WTC11 (cell line): ENCODE results near the gene CNPY4. TPM values are rescaled to one million over a fixed set of nuclear protein-coding genes. Genes with fewer than 3 reads are reported as not detected.

Experiments used
- ATAC-seq: fragments of 200-7000 bp; cut with Tn5 transposase; 2 replicates; pipeline ENCODE4 v1.10.0; 2021; ENCODE audit warnings: mild to moderate bottlenecking, moderate library complexity
- CTCF ChIA-PET: fragments of 300-600 bp; sonication (Branson Sonifier 250); formaldehyde crosslinking; loops from one replicate; lab custom pipeline; 2021; ENCODE audit warnings: antibody characterized with exemption; lab: Charles Lee
- POLR2A ChIA-PET: fragments of 350-600 bp; sonication (Branson Sonifier 250); formaldehyde crosslinking; loops from one replicate; lab custom pipeline; 2021; ENCODE audit warnings: antibody characterized with exemption; lab: Charles Lee
- DNase-seq: peaks from one replicate; pipeline ENCODE4 v3.0.0; 2021; ENCODE audit warnings: low spot score
- H3K27ac Mint-ChIP-seq: 2 replicates; pipeline ENCODE4 v1.8.0; 2021; ENCODE audit warnings: mixed read lengths
- H3K27me3 Mint-ChIP-seq: 2 replicates; pipeline ENCODE4 v1.8.0; 2021; ENCODE audit warnings: low read depth, mild to moderate bottlenecking, moderate library complexity, mixed read lengths
- H3K36me3 Mint-ChIP-seq: 2 replicates; pipeline ENCODE4 v1.8.0; 2021; ENCODE audit warnings: mixed read lengths
- H3K4me1 Mint-ChIP-seq: 2 replicates; pipeline ENCODE4 v1.8.0; 2022; ENCODE audit warnings: mixed read lengths
- H3K4me3 Mint-ChIP-seq: 2 replicates; pipeline ENCODE4 v1.8.0; 2021; ENCODE audit warnings: mild to moderate bottlenecking, moderate library complexity, mixed read lengths
- H3K9me3 Mint-ChIP-seq: 2 replicates; pipeline ENCODE4 v1.8.0; 2021; ENCODE audit warnings: mixed read lengths
- AR ChIP-seq: fragments of 250-450 bp; sonication (Bioruptor Pico); IDR thresholded peaks from 2 replicates; pipeline ENCODE4 v1.9.0; 2021; ENCODE audit warnings: mild to moderate bottlenecking
- ATF2 ChIP-seq: sonication (generic); formaldehyde crosslinking; IDR thresholded peaks from 2 replicates; pipeline ENCODE4 v1.8.1; 2022; ENCODE audit warnings: low read depth, missing genetic modification reagents, borderline replicate concordance
- IRF1 ChIP-seq: sonication (generic); formaldehyde crosslinking; IDR thresholded peaks from 2 replicates; pipeline ENCODE4 v1.8.0; 2023; ENCODE audit warnings: missing genetic modification reagents
- KAT7 ChIP-seq: sonication (generic); formaldehyde crosslinking; IDR thresholded peaks from 2 replicates; pipeline ENCODE4 v1.8.1; 2023; ENCODE audit warnings: missing genetic modification reagents, mild to moderate bottlenecking, borderline replicate concordance
- NFATC4 ChIP-seq: fragments of 250-450 bp; sonication (Bioruptor Pico); IDR thresholded peaks from 2 replicates; pipeline ENCODE4 v1.9.0; 2021; ENCODE audit warnings: mild to moderate bottlenecking
- NFE2L1 ChIP-seq: sonication (generic); formaldehyde crosslinking; IDR thresholded peaks from 2 replicates; pipeline ENCODE4 v1.8.1; 2023; ENCODE audit warnings: missing genetic modification reagents
- NR3C1 ChIP-seq: sonication (generic); formaldehyde crosslinking; conservative IDR thresholded peaks from 2 replicates; pipeline ENCODE4 v1.8.1; 2023; ENCODE audit warnings: low read depth, mild to moderate bottlenecking, missing genetic modification reagents
- PRRX2 ChIP-seq: fragments of 250-450 bp; sonication (Bioruptor Pico); IDR thresholded peaks from 2 replicates; pipeline ENCODE4 v1.8.0; 2021; ENCODE audit warnings: mild to moderate bottlenecking
- TCF7 ChIP-seq: sonication (generic); formaldehyde crosslinking; IDR thresholded peaks from 2 replicates; pipeline ENCODE4 v1.8.0; 2022; ENCODE audit warnings: mild to moderate bottlenecking, low read depth, missing genetic modification reagents, moderate library complexity
- ZNF138 ChIP-seq: sonication (generic); formaldehyde crosslinking; conservative IDR thresholded peaks from 2 replicates; pipeline ENCODE4 v1.8.1; 2022; ENCODE audit warnings: mild to moderate bottlenecking, moderate library complexity, missing genetic modification reagents
- ZNF423 ChIP-seq: fragments of 250-450 bp; sonication (Bioruptor Pico); IDR thresholded peaks from 2 replicates; pipeline ENCODE4 v2.1.2; 2022; ENCODE audit warnings: mild to moderate bottlenecking, moderate library complexity
- ZNF425 ChIP-seq: fragments of 250-450 bp; sonication (Bioruptor Pico); conservative IDR thresholded peaks from 2 replicates; pipeline ENCODE4 v1.9.0; 2021; ENCODE audit warnings: mild to moderate bottlenecking
- total RNA-seq: library from RNA; stranded (reverse); gene quantifications from 3 replicates; pipeline ENCODE4 v1.2.3, GENCODE V29; 2021
- TF ChIP-seq, protein P1 (sequence below): sonication (generic); formaldehyde crosslinking; IDR thresholded peaks from 2 replicates; pipeline ENCODE4 v1.8.1; 2023; ENCODE audit warnings: mild to moderate bottlenecking, missing genetic modification reagents, moderate library complexity
- TF ChIP-seq, protein P2 (sequence below): fragments of 250-450 bp; sonication (Bioruptor Pico); IDR thresholded peaks from 2 replicates; pipeline ENCODE4 v1.9.0; 2021; ENCODE audit warnings: mild to moderate bottlenecking
- TF ChIP-seq, protein P3 (sequence below): sonication (generic); formaldehyde crosslinking; IDR thresholded peaks from 2 replicates; pipeline ENCODE4 v1.8.0; 2022; ENCODE audit warnings: mild to moderate bottlenecking, missing genetic modification reagents
- TF ChIP-seq, protein P4 (sequence below): sonication (generic); formaldehyde crosslinking; IDR thresholded peaks from 2 replicates; pipeline ENCODE4 v1.8.1; 2023; ENCODE audit warnings: mild to moderate bottlenecking, missing genetic modification reagents, moderate library complexity

Gene CNPY4
- total RNA-seq, 1 experiment from 2014 or later, result 15.1 TPM

DNA sequence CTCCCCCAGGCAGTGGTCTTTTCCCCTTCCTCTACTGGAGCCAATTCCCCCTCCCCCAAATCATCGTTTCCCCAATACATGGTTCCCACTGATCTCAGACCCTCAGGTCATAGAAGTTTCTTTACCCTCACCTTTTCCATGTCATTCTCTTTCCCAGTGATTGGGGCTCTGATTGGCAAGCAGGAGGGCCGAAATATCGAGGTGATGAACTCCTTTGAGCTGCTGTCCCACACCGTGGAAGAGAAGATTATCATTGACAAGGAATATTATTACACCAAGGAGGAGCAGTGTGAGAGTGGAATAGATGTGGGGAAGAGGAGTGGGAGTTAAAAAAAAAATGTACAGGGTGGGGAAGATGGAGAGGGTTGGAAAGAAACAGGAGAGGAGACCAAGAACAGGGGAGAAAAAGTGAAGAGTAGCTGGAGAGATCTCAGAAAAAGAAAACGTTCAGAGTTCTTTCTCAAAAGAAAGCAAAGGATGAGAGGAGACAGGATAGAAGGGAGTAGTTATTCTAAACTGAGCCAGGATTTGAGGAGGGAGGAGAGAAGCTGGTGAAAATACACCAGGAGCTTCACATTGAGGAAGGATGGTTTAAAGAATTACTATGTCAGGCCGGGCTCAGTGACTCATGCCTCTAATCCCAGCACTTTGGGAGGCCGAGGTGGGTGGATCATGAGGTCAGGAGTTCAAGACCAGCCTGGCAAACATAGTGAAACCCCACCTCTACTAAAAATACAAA is 29.8 kb upstream of the CNPY4 start (continued):
- TF ChIP-seq ZNF425 (CRISPR knock-in tag) (no peak), ATF2 (CRISPR knock-in tag) (no peak), NR3C1 (no peak), NFATC4 (CRISPR knock-in tag) (no peak), KAT7 (CRISPR knock-in tag) (no peak), ZNF138 (CRISPR knock-in tag) (no peak)

- POLR2A ChIA-PET, result interaction anchor here (0.5 to 6.2 kb wide), 4 partner anchors 8 to 44 kb away, joined by 3 to 41 read pairs (median 3); partner anchors contain the start of genes AP4M1 and MCM7
- ATAC-seq, result peak; percentile 7
Observed at GRCh38 chr7:100090527-100091410, 28.7 kb upstream of the CNPY4 start.

GRCh38 chr7:100091411-100092181 is 27.8 kb upstream of the CNPY4 start:
- Mint-ChIP-seq H3K36me3 (peaks cover 64% of the 10 kb centered on the region), H3K4me3 (no peak overlapping the region), H3K4me1 (peaks cover 11% of the 10 kb centered on the region), H3K9me3 (no peaks in the 10 kb centered on the region), H3K27me3 (no peaks in the 10 kb centered on the region), H3K27ac (peak overlapping the region; percentile 82)
- DNase-seq (no peak), ATAC-seq (peak; percentile 46)
- ChIA-PET POLR2A (interaction anchor here (1.4 to 6.2 kb wide), 2 partner anchors 9 kb away, joined by 3 to 41 read pairs; partner anchors contain the start of genes AP4M1 and MCM7), CTCF (interaction anchor here (1.0 to 1.8 kb wide), 2 partner anchors 10 kb away, joined by 3 to 7 read pairs; partner anchors contain the start of genes AP4M1 and MCM7)
- TF ChIP-seq, protein P1, sequence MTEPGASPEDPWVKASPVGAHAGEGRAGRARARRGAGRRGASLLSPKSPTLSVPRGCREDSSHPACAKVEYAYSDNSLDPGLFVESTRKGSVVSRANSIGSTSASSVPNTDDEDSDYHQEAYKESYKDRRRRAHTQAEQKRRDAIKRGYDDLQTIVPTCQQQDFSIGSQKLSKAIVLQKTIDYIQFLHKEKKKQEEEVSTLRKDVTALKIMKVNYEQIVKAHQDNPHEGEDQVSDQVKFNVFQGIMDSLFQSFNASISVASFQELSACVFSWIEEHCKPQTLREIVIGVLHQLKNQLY (CRISPR knock-in tag), result 0 out of 2 replicates have a peak, but pooled peaks have one; percentile 33
- TF ChIP-seq, protein P2, sequence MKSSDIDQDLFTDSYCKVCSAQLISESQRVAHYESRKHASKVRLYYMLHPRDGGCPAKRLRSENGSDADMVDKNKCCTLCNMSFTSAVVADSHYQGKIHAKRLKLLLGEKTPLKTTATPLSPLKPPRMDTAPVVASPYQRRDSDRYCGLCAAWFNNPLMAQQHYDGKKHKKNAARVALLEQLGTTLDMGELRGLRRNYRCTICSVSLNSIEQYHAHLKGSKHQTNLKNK, result 0 out of 2 replicates have a peak, but pooled peaks have one; percentile 17
- TF ChIP-seq ZNF423, result no peak
- peak; percentile 86 for TF ChIP-seq NFATC4 (CRISPR knock-in tag)
- TF ChIP-seq, protein P3, sequence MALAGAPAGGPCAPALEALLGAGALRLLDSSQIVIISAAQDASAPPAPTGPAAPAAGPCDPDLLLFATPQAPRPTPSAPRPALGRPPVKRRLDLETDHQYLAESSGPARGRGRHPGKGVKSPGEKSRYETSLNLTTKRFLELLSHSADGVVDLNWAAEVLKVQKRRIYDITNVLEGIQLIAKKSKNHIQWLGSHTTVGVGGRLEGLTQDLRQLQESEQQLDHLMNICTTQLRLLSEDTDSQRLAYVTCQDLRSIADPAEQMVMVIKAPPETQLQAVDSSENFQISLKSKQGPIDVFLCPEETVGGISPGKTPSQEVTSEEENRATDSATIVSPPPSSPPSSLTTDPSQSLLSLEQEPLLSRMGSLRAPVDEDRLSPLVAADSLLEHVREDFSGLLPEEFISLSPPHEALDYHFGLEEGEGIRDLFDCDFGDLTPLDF (CRISPR knock-in tag), result no peak
- no peak for TF ChIP-seq NFE2L1 (CRISPR knock-in tag)
- TF ChIP-seq IRF1 (CRISPR knock-in tag), result no peak
- peak; percentile 96 for TF ChIP-seq AR
- TF ChIP-seq ZNF138 (CRISPR knock-in tag), result no peak
- TF ChIP-seq, protein P4, sequence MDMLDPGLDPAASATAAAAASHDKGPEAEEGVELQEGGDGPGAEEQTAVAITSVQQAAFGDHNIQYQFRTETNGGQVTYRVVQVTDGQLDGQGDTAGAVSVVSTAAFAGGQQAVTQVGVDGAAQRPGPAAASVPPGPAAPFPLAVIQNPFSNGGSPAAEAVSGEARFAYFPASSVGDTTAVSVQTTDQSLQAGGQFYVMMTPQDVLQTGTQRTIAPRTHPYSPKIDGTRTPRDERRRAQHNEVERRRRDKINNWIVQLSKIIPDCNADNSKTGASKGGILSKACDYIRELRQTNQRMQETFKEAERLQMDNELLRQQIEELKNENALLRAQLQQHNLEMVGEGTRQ (CRISPR knock-in tag), result no peak

More at GRCh38 chr7:100090527-100091410, 28.7 kb upstream of the CNPY4 start:
- H3K4me3 Mint-ChIP-seq, result peak overlapping the region; percentile 93; the same call in 1 of the 2 replicates
- H3K27ac Mint-ChIP-seq, result peak overlapping the region; percentile 82
- no peaks in the 10 kb centered on the region for H3K27me3 Mint-ChIP-seq
- peaks cover 56% of the 10 kb centered on the region for H3K36me3 Mint-ChIP-seq
- TF ChIP-seq TCF7 (CRISPR knock-in tag) (no peak), NFATC4 (CRISPR knock-in tag) (peak; percentile 3; the same call in 1 of the 2 replicates), PRRX2 (CRISPR knock-in tag) (no peak)
- peaks cover 11% of the 10 kb centered on the region for H3K4me1 Mint-ChIP-seq
- CTCF ChIA-PET, result interaction anchor here (0.9 to 1.8 kb wide), 4 partner anchors 8 to 178 kb away, joined by 3 to 7 read pairs (median 4); partner anchors contain the start of genes AP4M1 and MCM7
- DNase-seq, result no peak
- H3K9me3 Mint-ChIP-seq, result no peaks in the 10 kb centered on the region
